ENCODE results near the gene CYSTM1. TPM values are rescaled to one million over a fixed set of nuclear protein-coding genes. Genes with fewer than 3 reads are reported as not detected.

Gene CYSTM1
- total RNA-seq, 2 donors from 2014 or later = 37.0 to 51.7 TPM

- DNase-seq (ENCODE audit: low spot score) = no peak
- intact Hi-C loops (cut with DNase I) = loop anchor here (5.0 to 10.0 kb wide), 2 partner anchors 56 to 169 kb away; partner anchors contain the start of gene HBEGF
- Histone ChIP-seq H3K27ac (peak overlapping the region in 1 of 2 donors; percentile 38), H3K27me3 (replicated peaks; ENCODE audit: insufficient read depth) (no peaks in the 10 kb centered on the region), H3K4me3 (no peak overlapping the region), H3K36me3 (no peaks in the 10 kb centered on the region), H3K9me3 (no peaks in the 10 kb centered on the region), H3K4me1 (replicated peaks) (no peaks in the 10 kb centered on the region)
- TF ChIP-seq CTCF (IDR thresholded peaks at IDR 0.05) (no peak), POLR2AphosphoS5 (IDR thresholded peaks at IDR 0.05) (no peak), POLR2A (IDR thresholded peaks at IDR 0.05) (no peak)
- WGBS = 74% methylated on average over 6 of the region's 6 CpGs
These were observed 3.6 kb downstream of the CYSTM1 start for GRCh38 chr5:140178482-140179116.

- Histone ChIP-seq H3K4me1 (replicated peaks) (no peaks in the 10 kb centered on the region), H3K9me3 (no peaks in the 10 kb centered on the region), H3K36me3 (no peaks in the 10 kb centered on the region), H3K27me3 (replicated peaks; ENCODE audit: insufficient read depth) (no peaks in the 10 kb centered on the region), H3K4me3 (no peak overlapping the region), H3K27ac (no peak overlapping the region)
- no peak for TF ChIP-seq CTCF (IDR thresholded peaks at IDR 0.05)
- TF ChIP-seq POLR2A (IDR thresholded peaks at IDR 0.05) = no peak
- no peak for TF ChIP-seq POLR2AphosphoS5 (IDR thresholded peaks at IDR 0.05)
- 72% methylated on average over 5 of the region's 5 CpGs for WGBS
- DNase-seq (ENCODE audit: low spot score) = no peak
- intact Hi-C loops (cut with DNase I) = no loop called here
These were observed 6.1 kb downstream of the CYSTM1 start for GRCh38 chr5:140181002-140181483.

GRCh38 chr5:140181525-140181924, 6.5 kb downstream of the CYSTM1 start:
- H3K4me1 ChIP-seq (replicated peaks) = no peaks in the 10 kb centered on the region
- no peaks in the 10 kb centered on the region for H3K9me3 ChIP-seq
- no peak overlapping the region for H3K4me3 ChIP-seq
- H3K27me3 ChIP-seq (replicated peaks; ENCODE audit: insufficient read depth) = no peaks in the 10 kb centered on the region
- no peak overlapping the region for H3K27ac ChIP-seq
- TF ChIP-seq POLR2AphosphoS5 (IDR thresholded peaks at IDR 0.05) = no peak
- TF ChIP-seq CTCF (IDR thresholded peaks at IDR 0.05) = no peak
- no peak for TF ChIP-seq POLR2A (IDR thresholded peaks at IDR 0.05)
- DNase-seq (ENCODE audit: low spot score) = no peak
- intact Hi-C loops (cut with DNase I) = no loop called here
- H3K36me3 ChIP-seq = no peaks in the 10 kb centered on the region
- 94% methylated on average over 3 of the region's 3 CpGs for WGBS

GRCh38 chr5:140182075-140182711, 7.2 kb downstream of the CYSTM1 start:
- intact Hi-C loops (cut with DNase I) = no loop called here
- 64% methylated on average over 2 of the region's 2 CpGs for WGBS
- Histone ChIP-seq H3K9me3 (no peaks in the 10 kb centered on the region), H3K27ac (no peak overlapping the region), H3K36me3 (no peaks in the 10 kb centered on the region), H3K4me1 (replicated peaks) (no peaks in the 10 kb centered on the region), H3K27me3 (replicated peaks; ENCODE audit: insufficient read depth) (no peaks in the 10 kb centered on the region), H3K4me3 (no peak overlapping the region)
- TF ChIP-seq POLR2AphosphoS5 (IDR thresholded peaks at IDR 0.05) = no peak
- TF ChIP-seq CTCF (IDR thresholded peaks at IDR 0.05) = no peak
- no peak for TF ChIP-seq POLR2A (IDR thresholded peaks at IDR 0.05)
- DNase-seq (ENCODE audit: low spot score) = peak; percentile 24
